HS-5 (cell line): Measurements from ENCODE around the gene HEBP2.

ENCODE experiments used
- DNase-seq: peaks from one replicate; pipeline ENCODE4 v3.0.0-alpha.2; 2012; ENCODE audit warnings: low read depth

Gene HEBP2

DNA sequence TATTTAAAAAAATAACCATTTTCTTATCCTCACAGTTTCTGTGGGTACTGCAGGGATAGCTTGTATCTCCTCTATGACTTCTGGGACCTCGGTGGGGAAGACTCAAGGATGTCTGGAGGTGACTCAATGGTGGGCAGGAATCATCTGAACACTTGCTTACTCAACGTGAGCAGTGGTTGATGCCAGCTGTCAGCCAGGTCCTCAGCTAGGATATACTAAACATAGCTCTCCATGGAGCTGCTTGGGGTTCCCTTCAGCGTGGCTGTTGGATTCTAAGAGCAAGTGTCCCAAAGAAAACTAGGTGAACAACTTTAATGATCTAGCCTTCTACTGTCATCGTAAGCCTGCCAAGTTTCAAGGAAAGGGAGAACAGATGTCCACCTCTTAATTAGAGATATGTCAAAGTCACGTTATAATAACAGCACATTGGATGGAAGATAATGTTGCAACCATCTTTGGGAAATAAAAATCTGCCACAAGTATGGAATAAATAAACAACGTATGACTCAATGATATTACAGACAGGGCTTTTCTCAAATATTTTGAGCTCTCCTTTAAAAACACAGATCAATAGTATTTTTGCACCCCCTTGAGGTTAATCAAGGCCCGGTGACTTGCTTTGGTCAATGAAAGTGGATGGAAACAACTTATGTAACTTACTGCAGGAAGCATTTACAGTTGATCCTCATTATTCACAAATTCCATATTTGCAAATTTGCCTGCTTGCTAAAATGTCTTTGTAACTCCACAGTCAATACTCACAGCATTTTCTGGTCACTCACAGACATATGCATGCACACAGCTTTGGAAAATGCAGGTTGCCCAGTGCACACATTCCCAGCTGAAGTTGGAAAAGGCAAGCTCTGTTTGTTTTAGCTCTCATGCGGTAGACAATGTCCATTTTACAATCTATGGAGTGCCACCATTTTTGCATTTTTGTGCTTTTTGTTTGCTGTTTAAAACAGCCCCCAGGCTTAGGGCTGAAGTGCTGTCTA lies 6.6 kb upstream of the HEBP2 start:
- no peak for DNase-seq

DNA sequence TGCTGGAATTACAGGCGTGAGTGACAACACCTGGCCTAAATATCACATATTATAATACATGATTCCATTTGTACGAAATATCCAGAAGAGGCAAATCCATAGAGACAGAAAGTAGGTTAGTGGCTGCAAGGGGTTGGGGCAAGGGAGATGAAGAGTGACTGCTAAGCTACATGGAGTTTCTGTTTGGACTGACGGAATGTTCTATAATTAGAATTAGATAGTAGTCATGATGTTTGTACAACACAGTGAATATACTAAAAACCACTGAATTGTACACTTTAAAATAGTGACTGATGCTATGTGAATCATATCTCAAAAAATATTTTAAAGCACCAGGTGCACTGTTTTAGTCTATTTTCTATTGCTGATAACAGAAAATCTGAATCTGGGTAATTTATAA lies 3.7 kb upstream of the HEBP2 start:
- no peak for DNase-seq

DNA sequence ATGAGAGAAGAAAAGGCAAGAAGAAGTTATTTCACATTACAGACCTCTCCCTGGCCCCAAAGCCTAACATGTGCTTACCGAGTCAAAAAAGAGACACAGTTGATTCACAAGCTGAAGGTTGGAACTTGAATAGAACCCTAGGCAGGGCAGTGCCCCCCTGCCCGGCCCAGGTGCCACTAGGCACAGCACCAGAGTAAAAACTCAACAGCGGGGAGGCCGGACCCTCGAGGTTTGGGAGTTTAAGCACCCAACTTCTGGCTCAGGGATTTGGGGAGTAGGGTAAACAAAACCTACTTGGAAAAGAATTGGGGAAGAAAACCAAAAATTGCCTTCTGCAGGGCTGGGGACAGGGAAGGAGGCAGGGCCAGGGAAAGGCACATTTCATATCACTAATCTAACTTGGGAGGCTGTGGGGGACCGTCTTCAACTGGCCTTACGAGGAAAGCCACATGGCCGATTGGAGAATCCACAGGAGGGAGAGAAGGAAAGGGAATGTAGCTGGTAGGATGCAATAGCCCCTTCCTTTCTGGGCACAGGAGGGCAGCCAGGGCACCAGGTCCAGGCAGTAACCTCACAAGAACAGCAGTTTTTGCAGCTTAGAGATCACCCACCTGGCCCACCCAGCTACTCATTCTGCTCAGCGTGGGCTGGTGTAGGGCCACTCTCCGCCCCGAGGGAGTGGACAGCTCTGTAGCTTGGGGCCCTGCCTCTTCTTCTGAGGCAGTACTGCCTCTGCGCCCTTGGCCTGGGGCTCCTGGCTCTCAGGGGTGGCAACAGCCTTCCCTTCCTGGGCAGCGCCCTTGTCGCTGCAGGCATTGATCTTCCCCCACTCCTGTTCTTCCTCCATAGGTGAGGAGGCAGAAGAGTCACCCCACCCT lies 1.8 kb upstream of the HEBP2 start:
- no peak for DNase-seq

DNA sequence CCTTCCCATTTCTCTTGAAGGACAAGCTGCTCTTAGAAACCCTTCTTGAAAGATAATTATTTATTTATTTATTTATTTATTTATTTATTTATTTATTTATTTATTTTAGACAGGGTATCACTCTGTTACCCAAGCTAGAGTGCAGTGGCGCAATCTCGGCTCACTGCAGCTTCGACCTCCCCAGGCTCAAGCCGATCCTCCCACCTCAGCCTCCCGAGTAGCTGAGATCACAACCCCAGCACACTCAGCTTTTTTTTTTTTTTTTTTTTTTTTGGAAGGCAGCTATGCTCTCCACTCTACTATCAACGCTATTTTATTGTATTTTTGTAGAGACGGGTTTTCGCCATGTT lies 1.2 kb upstream of the HEBP2 start:
- no peak for DNase-seq

DNA sequence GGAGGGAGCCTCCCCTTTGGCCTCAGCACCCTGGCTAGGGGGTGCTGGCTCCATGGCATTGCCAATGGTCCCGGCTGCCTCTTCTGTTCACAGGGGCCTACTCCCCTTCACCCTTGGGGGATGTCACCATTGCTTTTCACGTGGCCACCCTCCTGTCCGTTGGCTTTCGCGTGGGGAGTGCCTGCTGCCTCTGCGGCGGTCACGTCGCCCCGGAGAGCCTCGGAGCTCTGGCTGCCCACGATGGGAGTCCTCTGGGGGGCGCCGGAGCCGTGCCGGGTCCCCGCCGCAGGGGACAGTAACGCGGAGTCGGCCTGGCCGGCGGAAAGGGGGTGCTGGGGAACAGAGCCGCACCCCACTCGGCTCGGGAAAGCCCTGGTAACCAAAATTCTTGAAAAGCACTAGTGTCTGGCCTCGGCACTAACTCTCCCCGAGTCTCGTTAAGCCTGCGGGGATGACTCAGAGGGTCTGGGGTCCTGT lies 661 bp upstream of the HEBP2 start:
- DNase-seq = no peak

DNA sequence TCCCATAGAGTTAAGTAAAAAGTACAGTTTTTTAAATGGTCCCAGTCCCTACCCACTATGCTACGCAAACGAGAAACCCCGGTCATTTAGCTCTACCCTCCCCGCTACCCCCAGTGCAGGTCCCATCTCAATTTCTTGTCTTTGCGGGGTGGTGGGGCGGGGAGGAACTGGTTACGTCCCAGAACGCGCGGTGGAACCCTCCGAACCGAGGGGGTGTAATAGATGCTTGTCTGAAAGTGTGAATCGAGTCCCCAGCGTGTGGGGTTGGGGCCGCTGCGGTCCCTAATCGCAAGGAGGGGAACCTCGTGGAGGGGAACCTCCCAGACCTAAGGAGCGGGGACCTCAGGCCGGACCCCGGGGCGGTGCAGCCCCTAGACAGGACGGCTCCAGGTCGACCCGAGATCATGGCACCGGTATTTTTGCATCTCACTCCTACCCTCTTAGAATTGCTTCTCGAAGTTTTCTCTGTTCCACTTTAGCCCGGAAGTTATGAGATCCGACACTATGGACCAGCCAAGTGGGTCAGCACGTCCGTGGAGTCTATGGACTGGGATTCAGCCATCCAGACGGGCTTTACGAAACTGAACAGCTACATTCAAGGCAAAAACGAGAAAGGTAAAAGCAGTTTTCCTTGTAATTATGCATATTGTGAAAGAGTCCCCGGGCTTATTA lies 779 bp downstream of the HEBP2 start:
- DNase-seq = no peak

DNA sequence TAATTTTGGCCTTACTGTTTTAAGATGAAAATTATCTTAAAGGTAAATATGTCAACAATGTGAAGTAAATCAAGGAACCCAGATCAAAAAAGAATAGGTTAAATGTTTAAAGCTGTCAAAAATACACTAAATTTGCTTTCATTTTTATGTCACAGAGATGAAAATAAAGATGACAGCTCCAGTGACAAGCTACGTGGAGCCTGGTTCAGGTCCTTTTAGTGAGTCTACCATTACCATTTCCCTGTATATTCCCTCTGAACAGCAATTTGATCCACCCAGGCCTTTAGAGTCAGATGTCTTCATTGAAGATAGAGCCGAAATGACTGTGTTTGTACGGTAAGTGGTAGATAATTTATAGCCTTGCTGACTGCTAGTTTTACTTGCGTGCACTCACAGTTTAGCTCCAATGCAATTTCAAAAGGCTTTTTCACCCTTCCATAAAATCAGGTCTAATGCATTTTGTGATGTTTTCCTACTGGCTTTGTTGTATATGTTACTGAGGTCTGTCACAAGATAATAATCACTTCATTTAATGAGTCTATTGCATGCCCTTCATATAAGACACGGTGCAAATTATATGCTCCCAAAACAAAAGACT lies 1.9 kb downstream of the HEBP2 start:
- DNase-seq = no peak

DNA sequence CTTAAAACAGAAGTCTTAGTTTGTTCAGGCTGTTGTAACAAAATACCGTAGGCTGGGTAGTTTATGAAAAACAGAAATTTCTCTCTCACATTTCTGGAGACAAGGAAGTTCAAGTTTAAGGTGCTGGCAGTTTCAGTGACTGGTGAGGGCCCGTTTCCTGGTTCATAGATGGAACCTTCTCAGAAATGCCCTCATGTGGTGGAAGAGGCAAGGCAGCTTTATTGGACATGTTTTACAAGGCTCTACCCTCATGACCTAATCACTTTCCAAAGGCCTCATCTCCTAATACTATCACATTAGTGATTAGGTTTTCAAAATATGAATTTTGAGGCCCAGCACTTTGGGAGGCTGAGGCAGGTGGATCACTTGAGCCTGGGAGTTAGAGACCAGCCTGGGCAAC lies 2.4 kb downstream of the HEBP2 start:
- DNase-seq = no peak

DNA sequence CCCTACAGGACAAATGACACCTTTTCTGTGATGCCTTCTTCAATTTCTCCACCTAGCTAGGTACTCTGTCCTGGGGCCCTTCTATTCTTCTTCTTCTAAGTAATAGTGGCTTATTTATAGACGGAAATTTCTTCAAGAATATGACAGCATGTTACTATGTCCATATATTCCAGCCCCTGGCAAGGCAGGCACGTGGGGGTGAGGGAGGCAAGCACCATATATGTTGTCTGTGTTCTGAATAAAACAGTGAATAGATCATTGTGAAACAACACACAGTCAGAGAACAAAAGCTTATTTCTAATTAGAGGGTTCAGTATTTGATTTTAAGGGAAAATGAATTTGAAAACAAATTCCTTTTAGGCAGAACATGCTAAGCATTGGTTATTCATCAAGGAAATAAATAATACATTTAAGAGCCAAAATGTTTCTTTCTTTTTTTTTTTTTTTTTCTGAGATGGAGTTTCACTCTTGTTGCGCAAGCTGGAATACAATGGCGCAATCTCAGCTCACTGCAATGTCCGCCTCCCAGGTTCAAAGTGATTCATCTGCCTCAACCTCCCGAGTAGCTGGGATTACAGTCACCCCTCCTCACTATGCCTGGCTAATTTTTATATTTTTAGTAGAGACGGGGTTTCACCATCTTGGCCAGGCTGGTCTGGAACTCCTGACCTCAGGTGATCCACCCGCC lies 6.2 kb downstream of the HEBP2 start:
- DNase-seq = no peak

DNA sequence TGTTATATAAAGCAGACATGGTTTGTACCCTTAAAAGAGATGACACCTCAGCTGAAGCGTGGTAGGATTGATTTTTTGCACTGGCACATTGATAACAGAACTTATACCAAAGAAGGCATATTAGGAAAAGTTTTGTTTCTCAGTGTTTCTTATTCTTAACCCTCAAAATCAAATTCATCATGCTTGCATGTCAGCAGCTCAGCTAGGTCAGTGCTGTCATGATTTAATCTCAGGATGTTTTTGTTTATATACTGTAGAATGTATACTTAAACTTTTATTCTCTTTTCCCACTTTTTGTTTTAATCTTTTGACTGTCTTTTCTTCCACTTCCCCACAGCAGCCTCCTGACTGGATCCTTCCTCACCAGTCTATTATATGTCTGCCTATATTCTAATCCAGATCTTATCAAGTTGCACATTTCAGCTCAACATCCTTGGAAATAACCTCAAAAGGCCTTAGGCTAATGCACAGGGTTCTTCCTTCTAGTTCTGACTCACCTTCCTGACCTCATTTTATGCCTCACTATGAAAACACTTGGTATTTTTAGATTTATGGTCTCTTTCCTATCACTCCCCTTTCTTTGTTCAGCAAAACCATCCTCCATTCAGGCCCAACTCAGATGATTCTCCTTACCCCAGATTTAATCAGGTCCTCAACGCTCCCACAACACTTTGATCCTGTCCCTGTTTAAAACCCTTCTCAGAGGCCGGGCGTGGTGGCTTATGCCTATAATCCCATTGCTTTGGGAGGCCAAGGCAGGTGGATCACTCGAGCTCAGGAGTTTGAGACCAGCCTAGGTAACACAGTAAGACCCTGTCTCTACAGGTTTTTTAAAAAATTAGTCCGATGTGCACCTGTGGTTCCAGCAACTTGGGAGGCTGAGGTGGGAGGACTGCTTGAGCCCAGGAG lies 7.2 kb downstream of the HEBP2 start:
- peak; percentile 69 for DNase-seq

DNA sequence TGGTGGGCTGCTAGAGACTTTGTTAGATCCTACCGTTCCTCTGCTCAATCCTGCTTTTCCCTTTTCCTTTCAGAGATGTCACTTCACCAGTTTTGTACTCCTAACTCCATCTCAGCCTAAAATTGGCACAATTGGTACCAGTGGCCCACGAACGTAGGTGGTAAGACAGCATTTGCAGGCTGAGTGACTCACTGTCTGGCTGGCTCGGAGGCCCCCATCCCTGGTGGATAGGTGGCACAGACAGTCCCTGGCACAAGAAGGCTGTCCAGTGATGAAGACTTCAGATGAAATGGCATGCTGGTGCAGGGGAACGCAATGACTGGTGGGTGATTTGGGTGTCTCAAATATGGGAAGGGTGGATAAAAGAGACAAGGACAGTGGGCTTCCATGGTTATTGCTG lies 11.1 kb downstream of the HEBP2 start:
- DNase-seq = no peak

DNA sequence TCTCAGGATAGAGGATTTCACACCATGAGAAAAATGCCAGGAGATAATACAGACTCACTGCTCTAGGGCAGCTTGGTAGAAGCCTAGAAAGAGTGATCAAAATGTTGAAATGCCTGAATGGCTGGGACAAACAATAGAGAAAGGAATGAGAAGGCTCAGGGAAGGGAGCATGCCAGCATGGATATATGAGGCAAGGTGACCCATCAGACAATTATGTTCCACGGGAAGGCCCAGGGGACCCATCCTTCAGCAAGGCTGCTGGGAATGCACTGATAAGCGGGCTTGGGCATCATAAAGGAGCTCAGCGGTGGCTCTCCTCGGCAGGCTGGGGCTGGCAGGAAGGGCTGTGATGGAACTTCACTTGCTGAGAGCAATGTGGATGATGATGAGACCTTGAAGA lies 12.2 kb downstream of the HEBP2 start:
- no peak for DNase-seq

DNA sequence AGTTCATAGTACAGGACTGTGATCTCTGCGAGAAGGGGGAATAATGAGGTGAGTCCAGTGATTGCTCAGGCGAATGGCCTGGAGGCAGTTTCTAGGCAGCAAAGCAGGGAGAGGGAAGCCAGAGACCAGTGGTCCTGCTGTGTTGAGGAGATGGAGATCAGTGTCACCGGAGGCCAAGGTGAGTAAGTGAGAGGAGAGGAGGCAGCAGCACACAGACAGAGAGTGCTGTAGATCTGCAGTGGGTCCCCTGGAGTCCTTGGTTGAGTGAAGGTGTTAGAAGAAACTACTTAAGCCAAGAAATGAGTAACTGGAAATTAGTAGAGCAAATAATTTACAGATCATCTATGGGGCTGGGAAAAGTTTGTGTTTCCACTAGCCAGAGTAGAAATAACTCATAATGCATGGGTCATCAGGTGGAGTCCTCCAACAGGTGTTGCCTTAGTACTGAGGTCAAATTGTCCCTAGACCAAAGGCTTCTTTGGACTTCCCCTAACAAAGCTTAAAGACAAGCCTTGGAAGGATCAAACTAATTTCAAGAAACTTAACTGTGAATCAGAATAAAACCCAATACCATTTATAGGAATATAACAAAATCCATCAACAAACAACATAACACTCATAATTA lies 13.6 kb downstream of the HEBP2 start:
- DNase-seq = no peak

DNA sequence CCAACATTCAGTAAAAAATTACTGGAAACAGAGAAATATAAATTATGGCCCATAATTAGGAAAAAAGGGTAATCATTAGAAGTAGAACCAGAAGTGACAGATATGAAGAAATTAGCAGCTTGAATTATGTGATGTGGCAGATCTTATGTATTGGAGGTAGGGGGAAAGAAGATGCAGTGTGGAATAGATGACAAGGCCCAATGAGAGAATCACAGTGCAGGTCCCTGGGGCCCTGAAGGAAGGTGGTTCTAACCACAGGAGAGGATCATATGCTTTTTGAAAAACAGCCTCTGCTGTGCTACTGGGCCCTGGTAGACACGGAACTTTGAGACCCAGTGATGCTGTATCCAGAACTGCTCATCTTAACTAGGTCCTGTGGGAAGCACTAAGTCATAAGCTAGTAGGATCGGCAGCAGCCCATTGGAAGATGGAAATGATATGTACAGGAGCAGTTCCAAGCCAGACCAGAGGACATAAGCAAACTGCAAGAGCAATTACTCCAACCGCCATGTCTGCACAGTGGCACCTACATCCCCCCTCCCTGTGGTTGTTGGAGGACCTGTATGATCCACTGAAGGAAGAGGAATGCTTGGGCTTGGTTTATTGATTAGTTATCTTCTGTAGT lies 14.2 kb downstream of the HEBP2 start:
- no peak for DNase-seq

DNA sequence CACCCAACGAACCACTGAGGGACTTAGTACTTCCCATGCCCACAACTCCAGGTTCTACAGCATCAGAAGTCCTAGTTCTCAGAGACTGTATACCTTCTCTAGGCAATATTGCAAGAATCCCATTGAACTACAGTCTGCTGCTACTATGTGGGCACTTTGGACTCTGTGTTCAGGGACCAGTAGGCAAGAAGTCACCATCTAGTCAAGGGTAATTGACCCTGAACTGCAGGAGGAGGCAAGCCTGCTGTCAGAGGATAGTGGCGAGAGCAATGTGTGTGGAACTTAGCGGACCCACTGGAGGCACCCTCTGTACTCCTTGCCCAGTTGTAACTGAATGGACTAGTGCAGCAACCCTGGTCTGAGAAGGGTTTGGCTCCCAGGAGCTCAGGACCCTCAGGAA lies 15.7 kb downstream of the HEBP2 start:
- no peak for DNase-seq

DNA sequence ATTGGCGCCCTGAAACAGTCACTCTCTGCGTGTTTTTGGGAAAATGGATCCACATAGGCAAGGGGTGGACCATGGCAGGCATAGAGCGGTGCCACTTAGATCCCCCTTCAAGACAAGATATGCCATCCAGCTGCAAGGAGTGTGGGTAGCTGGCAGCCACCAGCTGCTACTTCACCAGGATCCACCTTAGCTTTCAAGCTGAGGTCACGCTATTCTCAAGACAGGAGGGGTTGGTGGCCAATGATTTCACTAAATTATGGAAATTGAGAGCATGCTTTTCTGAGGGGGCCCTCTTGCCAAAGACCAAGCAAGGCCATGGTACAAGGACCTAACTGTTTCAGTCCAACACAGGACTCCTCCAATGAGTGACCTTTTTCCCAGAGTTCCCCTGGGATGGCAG lies 16.3 kb downstream of the HEBP2 start:
- no peak for DNase-seq

DNA sequence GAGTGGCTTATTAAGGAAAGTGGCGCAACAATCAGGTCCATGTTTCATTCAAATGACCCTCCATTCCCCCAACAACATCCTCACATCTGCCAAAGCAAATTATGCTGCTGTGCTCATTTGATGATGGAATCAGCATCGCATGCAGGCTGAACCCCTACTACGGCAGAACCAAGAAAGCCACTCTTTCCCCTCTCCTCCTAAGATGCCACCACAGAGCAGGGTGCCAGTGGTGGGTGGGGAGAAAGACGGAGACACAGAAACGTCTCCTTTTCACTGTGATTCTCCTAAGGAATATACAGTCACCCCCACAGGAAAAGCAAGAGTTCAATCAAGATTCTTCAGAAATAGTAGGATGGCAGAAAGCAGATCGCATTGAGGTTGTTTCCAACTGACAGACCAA lies 17.1 kb downstream of the HEBP2 start:
- no peak for DNase-seq

DNA sequence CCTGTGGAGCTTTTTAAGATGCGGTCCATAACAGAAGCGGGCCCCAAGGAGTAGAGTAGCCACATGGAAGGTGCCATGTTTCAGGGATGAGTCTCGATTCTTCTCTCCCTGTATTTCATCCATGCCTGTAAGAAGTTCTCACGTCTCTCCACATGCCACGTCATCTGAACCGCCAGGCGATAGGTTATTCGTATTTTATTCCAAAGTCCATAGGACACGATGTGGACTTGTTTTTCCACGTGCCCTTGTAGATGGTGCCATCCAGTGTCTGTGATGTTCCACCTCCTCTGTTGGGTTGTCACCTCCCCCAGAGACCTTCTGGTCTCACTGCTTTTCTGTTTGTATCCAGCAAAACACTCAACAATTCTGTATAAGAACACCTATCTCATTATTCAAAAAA lies 17.6 kb downstream of the HEBP2 start:
- DNase-seq = no peak

DNA sequence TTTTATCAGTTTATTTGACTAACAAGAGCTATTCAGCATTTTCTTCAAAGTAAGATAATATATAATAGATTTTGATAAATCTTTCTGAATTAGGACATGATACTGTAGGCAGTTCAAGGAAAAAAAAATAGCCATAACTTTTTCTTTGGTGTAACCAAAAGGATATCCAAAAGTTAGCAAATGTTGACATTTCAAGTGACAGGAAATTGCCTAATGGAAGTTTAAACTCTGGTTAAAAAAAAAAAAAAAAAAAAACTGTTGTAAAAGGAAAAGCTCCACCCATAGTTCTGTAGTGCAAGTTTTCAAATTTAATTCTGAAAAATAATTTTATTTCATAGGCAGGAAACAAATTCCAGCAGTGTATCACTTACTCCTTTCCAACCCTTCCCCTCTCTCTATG lies 18.8 kb downstream of the HEBP2 start:
- DNase-seq = no peak
